HTERT RPE-1 (cell line): ENCODE measurements around the gene ARRB1.

Experiments
- in situ Hi-C: fragments of 300-500 bp; cut with MboI; formaldehyde crosslinking; loops from 4 replicates; pipeline ENCODE4 v1.14.3; 2020; ENCODE audit warnings: low sequenced_read_pairs

ARRB1 gene

GRCh38 chr11:75238595-75239440 lies 112.6 kb downstream of the ARRB1 start:
- in situ Hi-C loops, result no loop called here

- in situ Hi-C loops, result no loop called here
These were observed 114.4 kb downstream of the ARRB1 start for GRCh38 chr11:75237050-75237449.

- in situ Hi-C loops, result no loop called here
These were observed 115.4 kb downstream of the ARRB1 start for GRCh38 chr11:75236062-75236461.

GRCh38 chr11:75233754-75234172 lies 117.7 kb downstream of the ARRB1 start:
- in situ Hi-C loops, result no loop called here

- in situ Hi-C loops, result no loop called here
These were observed 120.8 kb downstream of the ARRB1 start for GRCh38 chr11:75230621-75231020.

GRCh38 chr11:75229466-75229865 lies 122.0 kb downstream of the ARRB1 start:
- in situ Hi-C loops, result no loop called here

GRCh38 chr11:75225794-75226193 lies 125.7 kb downstream of the ARRB1 start:
- in situ Hi-C loops, result no loop called here

GRCh38 chr11:75223954-75224643 lies 127.4 kb downstream of the ARRB1 start:
- in situ Hi-C loops, result no loop called here

- in situ Hi-C loops, result no loop called here
These were observed 131.6 kb downstream of the ARRB1 start for GRCh38 chr11:75219869-75220268.

- in situ Hi-C loops, result no loop called here
These were observed 136.6 kb downstream of the ARRB1 start for GRCh38 chr11:75214843-75215242.

- in situ Hi-C loops, result no loop called here
These were observed 137.0 kb downstream of the ARRB1 start for GRCh38 chr11:75214411-75214821.
